Measurements from ENCODE around the gene TRIP11.
"Not testable (repeated sequence)": the region's sequence is repeated elsewhere in the genome, so short reads cannot be mapped to it uniquely, and the experiment has no call there.

TRIP11 gene

DNA sequence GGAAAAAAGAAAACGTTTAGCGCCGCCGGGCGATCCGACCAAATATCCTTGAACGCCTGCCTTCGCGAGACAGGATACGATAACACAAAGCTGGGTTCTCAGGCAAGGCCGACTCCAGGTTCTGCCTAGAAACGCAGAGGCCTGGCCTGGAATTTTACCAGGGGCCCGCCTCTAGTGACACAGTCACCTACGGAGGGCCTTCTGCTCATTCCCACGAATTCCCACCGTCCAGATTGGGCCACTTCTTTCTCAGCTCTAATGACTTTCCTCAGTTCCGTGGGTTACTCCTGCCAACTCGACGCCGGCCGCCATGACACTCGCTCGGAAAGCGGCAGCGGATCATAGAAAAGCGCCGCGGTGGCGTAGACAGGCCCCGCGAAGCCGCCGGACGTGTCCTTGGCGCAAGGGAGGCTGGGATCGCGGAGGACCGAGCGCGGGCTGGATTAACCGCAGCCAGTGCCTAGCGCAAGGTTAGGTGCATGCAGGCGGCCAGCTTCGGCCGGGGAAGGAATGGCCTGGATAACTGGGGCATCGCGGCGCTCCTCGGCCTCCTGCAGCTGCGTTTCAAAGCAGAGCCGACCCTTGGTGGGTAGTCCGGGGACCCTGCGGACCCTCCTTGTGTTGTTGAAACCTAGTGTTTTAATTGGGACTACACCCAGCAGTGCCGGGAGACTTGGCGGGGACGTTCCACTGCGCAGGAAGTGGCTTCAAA lies at the start of gene TRIP11:
TSS of gene TRIP11 (minus strand) at position 341 of the 712 bp plus-strand sequence. CDS start 374 bp downstream, outside the sequence.
- H3K27ac ChIP-seq = peak within 1 kb of the TSS; percentile 88
- peak; percentile 98 for TF ChIP-seq ZFX (IDR thresholded peaks at IDR 0.05)
- TF ChIP-seq, protein P1, sequence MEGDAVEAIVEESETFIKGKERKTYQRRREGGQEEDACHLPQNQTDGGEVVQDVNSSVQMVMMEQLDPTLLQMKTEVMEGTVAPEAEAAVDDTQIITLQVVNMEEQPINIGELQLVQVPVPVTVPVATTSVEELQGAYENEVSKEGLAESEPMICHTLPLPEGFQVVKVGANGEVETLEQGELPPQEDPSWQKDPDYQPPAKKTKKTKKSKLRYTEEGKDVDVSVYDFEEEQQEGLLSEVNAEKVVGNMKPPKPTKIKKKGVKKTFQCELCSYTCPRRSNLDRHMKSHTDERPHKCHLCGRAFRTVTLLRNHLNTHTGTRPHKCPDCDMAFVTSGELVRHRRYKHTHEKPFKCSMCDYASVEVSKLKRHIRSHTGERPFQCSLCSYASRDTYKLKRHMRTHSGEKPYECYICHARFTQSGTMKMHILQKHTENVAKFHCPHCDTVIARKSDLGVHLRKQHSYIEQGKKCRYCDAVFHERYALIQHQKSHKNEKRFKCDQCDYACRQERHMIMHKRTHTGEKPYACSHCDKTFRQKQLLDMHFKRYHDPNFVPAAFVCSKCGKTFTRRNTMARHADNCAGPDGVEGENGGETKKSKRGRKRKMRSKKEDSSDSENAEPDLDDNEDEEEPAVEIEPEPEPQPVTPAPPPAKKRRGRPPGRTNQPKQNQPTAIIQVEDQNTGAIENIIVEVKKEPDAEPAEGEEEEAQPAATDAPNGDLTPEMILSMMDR (conservative IDR thresholded peaks at IDR 0.05) = no peak

DNA sequence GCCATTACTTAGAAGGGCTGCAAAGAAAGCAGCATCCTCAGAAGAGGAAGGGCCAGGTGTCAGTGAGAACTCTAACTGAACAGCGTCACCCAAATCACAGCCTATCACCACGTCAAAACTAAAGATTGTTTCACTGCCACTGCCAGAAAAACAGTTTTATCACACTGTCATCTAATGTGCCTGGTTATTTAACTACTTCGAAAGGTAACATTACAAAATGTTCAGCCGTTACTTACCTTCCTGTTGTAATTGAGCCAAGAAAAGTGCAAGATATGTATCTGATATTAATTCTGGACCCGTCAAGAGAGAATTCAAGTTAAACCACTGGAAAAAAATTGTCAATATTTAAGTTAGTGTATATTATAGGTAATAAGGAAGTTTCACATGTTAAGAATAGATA lies 48.6 kb upstream of the TRIP11 start:
- H3K27ac ChIP-seq = peak overlapping the region; percentile 76
- TF ChIP-seq, protein P1 (conservative IDR thresholded peaks at IDR 0.05) = no peak
- TF ChIP-seq ZFX (IDR thresholded peaks at IDR 0.05) = no peak

DNA sequence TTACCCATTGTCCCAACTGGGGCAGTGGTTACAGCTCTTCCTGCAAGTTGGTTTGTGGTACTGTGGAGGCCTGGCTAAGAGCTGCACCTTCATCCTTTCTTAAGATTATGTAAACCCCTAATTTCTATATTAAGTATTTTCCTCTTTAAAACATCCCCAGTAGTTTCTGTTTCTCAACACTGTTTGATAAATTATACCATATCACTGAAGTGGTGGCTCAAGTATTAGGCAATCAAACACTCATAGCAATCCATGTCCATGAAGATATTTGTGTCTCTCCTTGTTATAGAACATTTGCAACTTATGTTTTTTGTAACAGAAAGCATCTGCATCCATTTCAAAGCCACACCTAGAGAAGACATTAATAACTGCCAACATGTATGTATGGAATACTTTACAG lies 34.7 kb upstream of the TRIP11 start:
- no peak for TF ChIP-seq ZFX (IDR thresholded peaks at IDR 0.05)
- H3K27ac ChIP-seq = no peak overlapping the region

DNA sequence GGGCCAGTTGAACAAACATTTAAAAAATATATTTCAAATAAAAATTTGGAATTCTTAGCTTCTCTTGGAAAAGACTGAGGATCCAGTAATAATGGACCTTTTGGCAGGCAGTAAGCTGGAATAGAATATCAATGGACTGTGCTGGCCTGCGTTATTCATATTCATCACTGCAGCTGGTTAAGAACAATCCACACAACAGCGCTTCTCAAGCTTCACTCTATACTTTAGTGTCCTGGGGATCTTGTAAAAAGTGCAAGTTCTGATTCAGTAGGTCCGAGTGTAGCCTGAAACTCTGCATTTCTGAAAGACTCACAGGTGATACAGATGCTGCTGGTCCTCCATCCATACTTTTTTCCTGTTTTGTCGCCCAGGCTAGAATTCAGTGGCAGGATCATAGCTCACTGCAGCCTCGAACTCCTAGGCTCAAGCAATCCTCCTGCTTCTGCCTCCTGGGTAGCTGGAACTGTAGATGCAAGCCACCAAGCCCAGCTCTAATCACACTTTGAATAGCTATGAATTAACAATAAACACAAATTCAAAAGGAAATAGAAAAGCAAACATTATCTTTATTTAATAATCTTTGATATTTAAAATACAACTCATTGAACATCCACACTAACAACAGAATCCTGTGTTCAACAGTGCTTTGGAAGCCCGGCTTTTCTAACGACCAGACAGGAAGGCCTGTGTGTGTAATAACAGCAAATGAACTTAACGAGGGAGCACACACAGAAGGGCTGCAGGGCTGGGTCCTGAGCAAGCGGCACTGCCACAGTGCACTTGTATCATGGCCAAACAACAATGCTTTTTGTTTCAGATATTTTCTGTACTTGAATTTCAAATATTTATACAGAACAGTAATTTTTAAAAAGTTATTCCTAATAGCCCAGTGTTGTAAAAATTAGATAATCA lies 18.4 kb upstream of the TRIP11 start:
- TF ChIP-seq, protein P1 (conservative IDR thresholded peaks at IDR 0.05) = no peak
- no peak for TF ChIP-seq ZFX (IDR thresholded peaks at IDR 0.05)

DNA sequence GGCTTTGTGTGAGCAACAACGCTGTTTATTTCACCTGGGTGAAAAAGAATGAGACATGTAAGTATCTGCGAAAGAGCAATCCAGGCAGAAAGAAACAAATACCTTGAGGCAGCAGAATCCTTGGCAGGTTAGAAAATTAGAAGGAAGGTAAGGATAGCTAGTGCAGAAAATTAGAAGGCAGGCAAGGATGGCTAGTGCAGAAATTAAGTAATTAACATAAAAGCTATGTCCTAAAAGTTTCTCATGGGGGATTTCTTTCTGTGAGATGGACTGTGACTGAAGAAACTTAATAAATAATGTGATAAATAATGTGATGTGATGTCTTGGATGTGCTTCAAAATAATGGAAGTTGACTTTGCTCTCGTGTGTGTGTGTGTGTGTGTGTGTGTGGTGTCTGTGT lies 9.9 kb upstream of the TRIP11 start:
- TF ChIP-seq ZFX (IDR thresholded peaks at IDR 0.05) = no peak
- TF ChIP-seq, protein P1 (conservative IDR thresholded peaks at IDR 0.05) = no peak
- H3K27ac ChIP-seq = no peak overlapping the region

More for the DNA sequence above, 18.4 kb upstream of the TRIP11 start:
- no peak overlapping the region for H3K27ac ChIP-seq

DNA sequence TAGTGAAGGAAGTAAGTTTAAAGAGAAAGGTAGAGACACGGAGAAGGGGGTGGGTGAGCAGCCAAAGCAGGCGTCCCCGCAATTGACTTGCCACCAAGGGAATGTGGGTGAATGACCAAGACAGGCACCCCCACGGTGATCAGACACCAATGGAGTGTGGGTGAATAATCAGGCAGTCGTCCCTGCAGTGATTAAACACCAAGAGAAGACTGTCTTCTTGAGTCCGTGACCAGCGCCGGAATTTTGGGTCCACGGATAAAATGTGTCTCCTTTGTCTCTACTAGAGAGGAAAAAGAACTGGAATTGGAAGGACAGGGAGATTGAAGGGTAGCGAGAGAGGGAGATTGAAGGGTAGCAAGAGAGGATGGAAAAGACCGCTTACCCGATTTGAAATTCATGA lies 9.4 kb upstream of the TRIP11 start:
- H3K27ac ChIP-seq = not testable (repeated sequence)

DNA sequence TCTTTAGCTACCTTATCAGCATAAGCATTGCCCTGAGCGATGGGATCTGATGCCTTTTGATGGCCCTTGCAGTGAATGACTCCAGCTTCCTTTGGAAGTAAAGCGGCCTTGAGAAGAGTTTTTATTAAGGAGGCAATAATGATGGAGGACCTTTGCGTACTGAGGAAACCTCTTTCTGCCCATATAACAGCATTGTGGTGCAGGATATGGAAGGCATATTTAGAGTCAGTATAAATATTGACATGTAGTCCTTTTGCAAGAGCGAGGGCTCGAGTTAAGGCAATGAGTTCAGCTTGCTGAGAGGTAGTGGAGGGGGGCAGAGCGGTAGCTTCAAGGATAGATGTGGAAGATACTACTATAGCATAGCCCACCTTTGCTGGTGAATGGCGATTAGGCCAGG lies 6.0 kb upstream of the TRIP11 start:
- not testable (repeated sequence) for H3K27ac ChIP-seq

DNA sequence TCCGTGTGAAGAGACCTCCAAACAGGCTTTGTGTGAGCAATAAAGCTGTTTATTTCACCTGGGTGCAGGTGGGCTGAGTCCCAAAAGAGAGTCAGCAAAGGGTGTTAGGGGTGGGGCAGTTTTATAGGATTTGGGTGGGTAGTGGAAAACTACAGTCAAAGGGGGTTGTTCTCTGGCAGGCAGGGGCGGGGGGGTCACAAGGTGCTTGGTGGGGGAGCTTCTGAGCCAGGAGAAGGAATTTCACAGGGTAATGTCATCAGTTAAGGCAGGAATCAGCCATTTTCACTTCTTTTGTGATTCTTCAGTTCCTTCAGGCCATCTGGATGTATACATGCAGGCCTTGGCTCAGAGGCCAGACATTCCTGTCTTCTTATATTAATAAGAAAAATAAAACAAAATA lies 1.9 kb upstream of the TRIP11 start:
- H3K27ac ChIP-seq = peak overlapping the region; percentile 88; the same call in 1 of the 2 replicates

DNA sequence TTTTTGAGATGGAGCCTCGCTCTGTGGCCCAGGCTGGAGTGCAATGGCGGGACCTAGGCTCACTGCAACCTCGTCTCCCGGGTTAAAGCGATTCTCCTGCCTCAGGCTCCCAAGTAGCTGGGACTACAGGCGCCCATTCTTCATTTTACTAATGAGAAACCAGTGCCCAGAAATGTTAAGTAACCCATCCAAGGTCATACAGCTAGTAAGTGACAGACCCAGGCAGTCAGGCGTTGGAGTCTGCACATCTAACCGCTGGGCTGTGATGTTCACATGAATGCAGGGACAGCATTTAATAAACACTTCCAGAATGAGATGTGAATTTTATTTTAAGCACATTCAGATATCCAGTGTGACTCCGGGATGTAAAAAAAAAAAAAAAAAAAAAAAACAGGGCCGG lies 1.3 kb upstream of the TRIP11 start:
- peak overlapping the region; percentile 88 for H3K27ac ChIP-seq
- TF ChIP-seq ZFX (IDR thresholded peaks at IDR 0.05) = no peak
- TF ChIP-seq, protein P1 (conservative IDR thresholded peaks at IDR 0.05) = no peak

Measured in C4-2B (cell line).